HEK293 (cell line): Measurements from ENCODE around the gene GALT.
A peak's percentile ranks its signal among the peaks of the same experiment; 100 is the strongest.

Source experiments
- BCL11A ChIP-seq: fragments of 450-650 bp; formaldehyde crosslinking; IDR thresholded peaks from 2 replicates; pipeline ENCODE4 v1.5.1; 2016; ENCODE audit warnings: low read depth, missing biosample characterization, missing genetic modification characterization
- GFI1B ChIP-seq: fragments of 450-650 bp; formaldehyde crosslinking; IDR thresholded peaks from 2 replicates; pipeline ENCODE4 v1.5.1; 2016; ENCODE audit warnings: missing biosample characterization, missing genetic modification characterization
- MZF1 ChIP-seq: fragments of 450-650 bp; formaldehyde crosslinking; IDR thresholded peaks from 2 replicates; pipeline ENCODE4 v1.5.1; 2017; ENCODE audit warnings: missing biosample characterization, missing genetic modification characterization, borderline replicate concordance
- OSR2 ChIP-seq: fragments of 450-650 bp; formaldehyde crosslinking; IDR thresholded peaks from 2 replicates; pipeline ENCODE4 v1.5.1; 2016; ENCODE audit warnings: missing biosample characterization, missing genetic modification characterization
- REPIN1 ChIP-seq: fragments of 450-650 bp; formaldehyde crosslinking; IDR thresholded peaks from 2 replicates; pipeline ENCODE4 v1.5.1; 2017; ENCODE audit warnings: missing biosample characterization, missing genetic modification characterization, low read depth
- SP3 ChIP-seq: fragments of 450-650 bp; formaldehyde crosslinking; IDR thresholded peaks from 2 replicates; pipeline ENCODE4 v1.5.1; 2016; ENCODE audit warnings: missing biosample characterization, missing genetic modification characterization
- TCF7L2 ChIP-seq: IDR thresholded peaks from 2 replicates; pipeline ENCODE4 v1.6.1; 2011; ENCODE audit warnings: low read depth, mild to moderate bottlenecking, inconsistent platforms, low read length, moderate library complexity, borderline replicate concordance
- TRIM28 ChIP-seq: IDR thresholded peaks from 2 replicates; pipeline ENCODE4 v1.6.1; 2011; ENCODE audit warnings: low read length, control low read depth, borderline replicate concordance
- YY1 ChIP-seq: fragments of 450-650 bp; formaldehyde crosslinking; IDR thresholded peaks from 2 replicates; pipeline ENCODE4 v1.5.1; 2018; ENCODE audit warnings: missing biosample characterization, missing genetic modification characterization
- ZNF10 ChIP-seq: fragments of 450-650 bp; formaldehyde crosslinking; IDR thresholded peaks from 2 replicates; pipeline ENCODE4 v1.5.1; 2017; ENCODE audit warnings: missing biosample characterization, missing genetic modification characterization
- ZNF112 ChIP-seq: fragments of 450-650 bp; formaldehyde crosslinking; IDR thresholded peaks from 2 replicates; pipeline ENCODE4 v1.5.0; 2017; ENCODE audit warnings: missing biosample characterization, missing genetic modification characterization
- ZNF121 ChIP-seq: fragments of 450-650 bp; formaldehyde crosslinking; IDR thresholded peaks from 2 replicates; pipeline ENCODE4 v1.5.1; 2016; ENCODE audit warnings: missing biosample characterization, missing genetic modification characterization
- ZNF16 ChIP-seq: fragments of 450-650 bp; formaldehyde crosslinking; IDR thresholded peaks from 2 replicates; pipeline ENCODE4 v1.5.1; 2016; ENCODE audit warnings: low read depth, missing biosample characterization, missing genetic modification characterization
- ZNF169 ChIP-seq: fragments of 450-650 bp; formaldehyde crosslinking; IDR thresholded peaks from 2 replicates; pipeline ENCODE4 v1.5.1; 2016; ENCODE audit warnings: missing biosample characterization, missing genetic modification characterization
- ZNF211 ChIP-seq: fragments of 450-650 bp; formaldehyde crosslinking; IDR thresholded peaks from 2 replicates; pipeline ENCODE4 v1.5.1; 2016; ENCODE audit warnings: low read depth, missing biosample characterization, missing genetic modification characterization
- ZNF24 ChIP-seq: fragments of 450-650 bp; formaldehyde crosslinking; IDR thresholded peaks from 2 replicates; pipeline ENCODE4 v1.5.1; 2016; ENCODE audit warnings: missing biosample characterization, missing genetic modification characterization
- ZNF266 ChIP-seq: fragments of 450-650 bp; formaldehyde crosslinking; IDR thresholded peaks from 2 replicates; pipeline ENCODE4 v1.5.1; 2016; ENCODE audit warnings: missing biosample characterization, missing genetic modification characterization, low read depth
- ZNF391 ChIP-seq: fragments of 450-650 bp; formaldehyde crosslinking; IDR thresholded peaks from 2 replicates; pipeline ENCODE4 v1.5.1; 2016; ENCODE audit warnings: low read depth, missing biosample characterization, missing genetic modification characterization, borderline replicate concordance
- ZNF423 ChIP-seq: fragments of 450-650 bp; formaldehyde crosslinking; IDR thresholded peaks from 2 replicates; pipeline ENCODE4 v1.5.1; 2016; ENCODE audit warnings: missing biosample characterization, missing genetic modification characterization
- ZNF510 ChIP-seq: fragments of 450-650 bp; formaldehyde crosslinking; IDR thresholded peaks from 2 replicates; pipeline ENCODE4 v1.5.1; 2018; ENCODE audit warnings: mild to moderate bottlenecking, missing genetic modification characterization, missing biosample characterization; ENCODE audit not compliant: insufficient replicate concordance
- ZNF513 ChIP-seq: fragments of 450-650 bp; IDR thresholded peaks from 2 replicates; pipeline ENCODE4 v1.5.1; 2018; ENCODE audit warnings: missing biosample characterization, missing genetic modification characterization
- ZNF530 ChIP-seq: fragments of 450-650 bp; formaldehyde crosslinking; IDR thresholded peaks from 2 replicates; pipeline ENCODE4 v1.5.1; 2016; ENCODE audit warnings: low read depth, missing biosample characterization, missing genetic modification characterization
- ZNF544 ChIP-seq: fragments of 450-650 bp; formaldehyde crosslinking; IDR thresholded peaks from 2 replicates; pipeline ENCODE4 v1.5.0; 2017; ENCODE audit warnings: missing biosample characterization, missing genetic modification characterization
- ZNF548 ChIP-seq: fragments of 450-650 bp; formaldehyde crosslinking; IDR thresholded peaks from 2 replicates; pipeline ENCODE4 v1.5.1; 2016; ENCODE audit warnings: missing biosample characterization, missing genetic modification characterization
- ZNF561 ChIP-seq: fragments of 450-650 bp; IDR thresholded peaks from 2 replicates; pipeline ENCODE4 v1.5.1; 2018; ENCODE audit warnings: missing biosample characterization, missing genetic modification characterization, borderline replicate concordance
- ZNF600 ChIP-seq: fragments of 450-650 bp; formaldehyde crosslinking; IDR thresholded peaks from 2 replicates; pipeline ENCODE4 v1.5.1; 2016; ENCODE audit warnings: missing biosample characterization, missing genetic modification characterization
- ZNF610 ChIP-seq: fragments of 450-650 bp; formaldehyde crosslinking; IDR thresholded peaks from 2 replicates; pipeline ENCODE4 v1.5.1; 2016; ENCODE audit warnings: missing biosample characterization, missing genetic modification characterization, borderline replicate concordance
- ZNF624 ChIP-seq: fragments of 450-650 bp; formaldehyde crosslinking; IDR thresholded peaks from 2 replicates; pipeline ENCODE4 v1.5.1; 2017; ENCODE audit warnings: missing biosample characterization, missing genetic modification characterization
- ZNF664 ChIP-seq: fragments of 450-650 bp; formaldehyde crosslinking; IDR thresholded peaks from 2 replicates; pipeline ENCODE4 v1.5.1; 2016; ENCODE audit warnings: missing biosample characterization, missing genetic modification characterization
- ZNF707 ChIP-seq: fragments of 450-650 bp; formaldehyde crosslinking; IDR thresholded peaks from 2 replicates; pipeline ENCODE4 v1.5.1; 2016; ENCODE audit warnings: missing biosample characterization, missing genetic modification characterization
- ZNF768 ChIP-seq: fragments of 450-650 bp; formaldehyde crosslinking; IDR thresholded peaks from 2 replicates; pipeline ENCODE4 v1.5.1; 2018; ENCODE audit warnings: missing biosample characterization, mild to moderate bottlenecking, missing genetic modification characterization
- ZNF792 ChIP-seq: fragments of 450-650 bp; formaldehyde crosslinking; IDR thresholded peaks from 2 replicates; pipeline ENCODE4 v1.5.1; 2016; ENCODE audit warnings: missing biosample characterization, missing genetic modification characterization
- ZNF830 ChIP-seq: fragments of 450-650 bp; IDR thresholded peaks from 2 replicates; pipeline ENCODE4 v1.5.0; 2018; ENCODE audit warnings: missing biosample characterization, missing genetic modification characterization, low read depth, mild to moderate bottlenecking, moderate library complexity
- ZSCAN4 ChIP-seq: fragments of 450-650 bp; formaldehyde crosslinking; IDR thresholded peaks from 2 replicates; pipeline ENCODE4 v1.5.1; 2017; ENCODE audit warnings: missing biosample characterization, missing genetic modification characterization
- TF ChIP-seq, protein P1 (sequence below): fragments of 450-650 bp; formaldehyde crosslinking; IDR thresholded peaks from 2 replicates; pipeline ENCODE4 v1.5.1; 2016; ENCODE audit warnings: missing biosample characterization, missing genetic modification characterization
- TF ChIP-seq, protein P2 (sequence below): fragments of 450-650 bp; formaldehyde crosslinking; conservative IDR thresholded peaks from 2 replicates; pipeline ENCODE4 v1.5.1; 2016; ENCODE audit warnings: low read depth, missing biosample characterization, missing genetic modification characterization

Gene GALT

GRCh38 chr9:34651876-34652601 is 5.6 kb downstream of the GALT start, which contains the start of gene IL11RA (continued):
- TF ChIP-seq GFI1B (no peak), ZNF561 (tag by site-specific recombination) (no peak), ZNF544 (tag by site-specific recombination) (no peak), ZNF707 (tag by site-specific recombination) (no peak), ZNF423 (tag by site-specific recombination) (no peak), ZNF830 (tag by site-specific recombination) (no peak), ZNF10 (no peak), OSR2 (tag by site-specific recombination) (no peak), ZNF792 (no peak), ZNF548 (no peak), MZF1 (tag by site-specific recombination) (no peak), ZNF16 (tag by site-specific recombination) (no peak), YY1 (tag by site-specific recombination) (no peak), ZNF624 (no peak), ZNF211 (tag by site-specific recombination) (no peak), REPIN1 (tag by site-specific recombination) (no peak), TCF7L2 (no peak), ZSCAN4 (peak; percentile 93), TRIM28 (no peak), BCL11A (tag by site-specific recombination) (peak; percentile 85), ZNF513 (tag by site-specific recombination) (no peak), ZNF510 (tag by site-specific recombination) (no peak), ZNF530 (tag by site-specific recombination) (no peak), ZNF391 (no peak), ZNF112 (tag by site-specific recombination) (no peak), ZNF169 (tag by site-specific recombination) (0 out of 2 replicates have a peak, but pooled peaks have one; percentile 44), ZNF266 (no peak), SP3 (tag by site-specific recombination) (peak; percentile 76), ZNF768 (tag by site-specific recombination) (no peak), ZNF664 (tag by site-specific recombination) (no peak), ZNF600 (tag by site-specific recombination) (peak; percentile 51; the same call in 1 of the 2 replicates), ZNF24 (no peak), ZNF610 (tag by site-specific recombination) (no peak), ZNF121 (tag by site-specific recombination) (no peak)
- TF ChIP-seq, protein P1, sequence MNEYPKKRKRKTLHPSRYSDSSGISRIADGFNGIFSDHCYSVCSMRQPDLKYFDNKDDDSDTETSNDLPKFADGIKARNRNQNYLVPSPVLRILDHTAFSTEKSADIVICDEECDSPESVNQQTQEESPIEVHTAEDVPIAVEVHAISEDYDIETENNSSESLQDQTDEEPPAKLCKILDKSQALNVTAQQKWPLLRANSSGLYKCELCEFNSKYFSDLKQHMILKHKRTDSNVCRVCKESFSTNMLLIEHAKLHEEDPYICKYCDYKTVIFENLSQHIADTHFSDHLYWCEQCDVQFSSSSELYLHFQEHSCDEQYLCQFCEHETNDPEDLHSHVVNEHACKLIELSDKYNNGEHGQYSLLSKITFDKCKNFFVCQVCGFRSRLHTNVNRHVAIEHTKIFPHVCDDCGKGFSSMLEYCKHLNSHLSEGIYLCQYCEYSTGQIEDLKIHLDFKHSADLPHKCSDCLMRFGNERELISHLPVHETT (tag by site-specific recombination): no peak
- TF ChIP-seq, protein P2, sequence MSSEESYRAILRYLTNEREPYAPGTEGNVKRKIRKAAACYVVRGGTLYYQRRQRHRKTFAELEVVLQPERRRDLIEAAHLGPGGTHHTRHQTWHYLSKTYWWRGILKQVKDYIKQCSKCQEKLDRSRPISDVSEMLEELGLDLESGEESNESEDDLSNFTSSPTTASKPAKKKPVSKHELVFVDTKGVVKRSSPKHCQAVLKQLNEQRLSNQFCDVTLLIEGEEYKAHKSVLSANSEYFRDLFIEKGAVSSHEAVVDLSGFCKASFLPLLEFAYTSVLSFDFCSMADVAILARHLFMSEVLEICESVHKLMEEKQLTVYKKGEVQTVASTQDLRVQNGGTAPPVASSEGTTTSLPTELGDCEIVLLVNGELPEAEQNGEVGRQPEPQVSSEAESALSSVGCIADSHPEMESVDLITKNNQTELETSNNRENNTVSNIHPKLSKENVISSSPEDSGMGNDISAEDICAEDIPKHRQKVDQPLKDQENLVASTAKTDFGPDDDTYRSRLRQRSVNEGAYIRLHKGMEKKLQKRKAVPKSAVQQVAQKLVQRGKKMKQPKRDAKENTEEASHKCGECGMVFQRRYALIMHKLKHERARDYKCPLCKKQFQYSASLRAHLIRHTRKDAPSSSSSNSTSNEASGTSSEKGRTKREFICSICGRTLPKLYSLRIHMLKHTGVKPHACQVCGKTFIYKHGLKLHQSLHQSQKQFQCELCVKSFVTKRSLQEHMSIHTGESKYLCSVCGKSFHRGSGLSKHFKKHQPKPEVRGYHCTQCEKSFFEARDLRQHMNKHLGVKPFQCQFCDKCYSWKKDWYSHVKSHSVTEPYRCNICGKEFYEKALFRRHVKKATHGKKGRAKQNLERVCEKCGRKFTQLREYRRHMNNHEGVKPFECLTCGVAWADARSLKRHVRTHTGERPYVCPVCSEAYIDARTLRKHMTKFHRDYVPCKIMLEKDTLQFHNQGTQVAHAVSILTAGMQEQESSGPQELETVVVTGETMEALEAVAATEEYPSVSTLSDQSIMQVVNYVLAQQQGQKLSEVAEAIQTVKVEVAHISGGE (tag by site-specific recombination): no peak
